Fibroblast of skin of back (primary cell): Measurements from ENCODE around the gene APOA5.
"Not testable (repeated sequence)": the region's sequence is repeated elsewhere in the genome, so short reads cannot be mapped to it uniquely, and the experiment has no call there.

ENCODE experiments used
- DNase-seq: peaks from one replicate; pipeline ENCODE4 v3.0.0-alpha.2; 2013

Gene APOA5

GRCh38 chr11:116827461-116827860 lies 35.8 kb upstream of the APOA5 start:
- DNase-seq, result no peak

GRCh38 chr11:116826751-116827431 lies 35.2 kb upstream of the APOA5 start:
- DNase-seq, result no peak

- DNase-seq, result no peak
Measured at GRCh38 chr11:116825854-116826750, 34.4 kb upstream of the APOA5 start.

GRCh38 chr11:116825434-116825833 lies 33.8 kb upstream of the APOA5 start:
- no peak for DNase-seq

- no peak for DNase-seq
Measured at GRCh38 chr11:116823031-116823843, 31.6 kb upstream of the APOA5 start, which contains the start of gene APOA4. Gene APOA4 (minus strand): TSS chr11:116823304. CDS start chr11:116823191, 113 bp downstream.

GRCh38 chr11:116822575-116822974 lies 30.9 kb upstream of the APOA5 start:
- no peak for DNase-seq

GRCh38 chr11:116821050-116821918 lies 29.6 kb upstream of the APOA5 start:
- DNase-seq, result no peak

- DNase-seq, result no peak
Measured at GRCh38 chr11:116819049-116819448, 27.4 kb upstream of the APOA5 start.

- no peak for DNase-seq
Measured at GRCh38 chr11:116814502-116814901, 22.8 kb upstream of the APOA5 start.

GRCh38 chr11:116813781-116814471 lies 22.2 kb upstream of the APOA5 start:
- no peak for DNase-seq

- DNase-seq, result no peak
Measured at GRCh38 chr11:116813170-116813569, 21.5 kb upstream of the APOA5 start.

- no peak for DNase-seq
Measured at GRCh38 chr11:116812109-116812508, 20.4 kb upstream of the APOA5 start.

- no peak for DNase-seq
Measured at GRCh38 chr11:116811194-116811593, 19.5 kb upstream of the APOA5 start.

GRCh38 chr11:116808262-116809175 lies 16.8 kb upstream of the APOA5 start:
- DNase-seq, result no peak

GRCh38 chr11:116807601-116808261 lies 16.1 kb upstream of the APOA5 start:
- no peak for DNase-seq

- DNase-seq, result no peak
Measured at GRCh38 chr11:116804001-116804400, 12.3 kb upstream of the APOA5 start.

- DNase-seq, result not testable (repeated sequence)
Measured at GRCh38 chr11:116801662-116802061, 10.0 kb upstream of the APOA5 start.

GRCh38 chr11:116800610-116801009 lies 8.9 kb upstream of the APOA5 start:
- DNase-seq, result no peak

GRCh38 chr11:116798368-116798767 lies 6.7 kb upstream of the APOA5 start:
- no peak for DNase-seq

- DNase-seq, result no peak
Measured at GRCh38 chr11:116797816-116798215, 6.1 kb upstream of the APOA5 start.
